Activated CD4-positive, alpha-beta T cell treated with anti-CD3 and anti-CD28 coated beads, Interleukin-2, Interleukin-6, amounts not matched to agents 100 ng/mL and 50 ng/mL, durations not matched to agents 16 hours and 8 hours (primary cell): ENCODE measurements around the gene ESYT2.

Experiments
- DNase-seq: peaks from one replicate; pipeline ENCODE4 v3.0.0-alpha.2; 2020

ESYT2 gene

GRCh38 chr7:158685693-158686092, 143.6 kb downstream of the ESYT2 start:
- DNase-seq, result no peak

GRCh38 chr7:158684329-158684728, 145.0 kb downstream of the ESYT2 start:
- DNase-seq, result no peak

- DNase-seq, result no peak
Observed at GRCh38 chr7:158683541-158683940, 145.8 kb downstream of the ESYT2 start.

- DNase-seq, result no peak
Observed at GRCh38 chr7:158682456-158682855, 146.9 kb downstream of the ESYT2 start.
